Hematopoietic multipotent progenitor cell treated with erythropoietin and hydrocortisone succinate and interleukin-3 and kit ligand, for 4 days (in vitro differentiated cells): ENCODE results near the gene POLE.
A peak's percentile ranks its signal among the peaks of the same experiment; 100 is the strongest.
"Not testable (repeated sequence)": the region's sequence is repeated elsewhere in the genome, so short reads cannot be mapped to it uniquely, and the experiment has no call there.

Experiments
- DNase-seq: peaks from one replicate; pipeline ENCODE4 v3.0.0-alpha.2; 2015

POLE gene

DNA sequence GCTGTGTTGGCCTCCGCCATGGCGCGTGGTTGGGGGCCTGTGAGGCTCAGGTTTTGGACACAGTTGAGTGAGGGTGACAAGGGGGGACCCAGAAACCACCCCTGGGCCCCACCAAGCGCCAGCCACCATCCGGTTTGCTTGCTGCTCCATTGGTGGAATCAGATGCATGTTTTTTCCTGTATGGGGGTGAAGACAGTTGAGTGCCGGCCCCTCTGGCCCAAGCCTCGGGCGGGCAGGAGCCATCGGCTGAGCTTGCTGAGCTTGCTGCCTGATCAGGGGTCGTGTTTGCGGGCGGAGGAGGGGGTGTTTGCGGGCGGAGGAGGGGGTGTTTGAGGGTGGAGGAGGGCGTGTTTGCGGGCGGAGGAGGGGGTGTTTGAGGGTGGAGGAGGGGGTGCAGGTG, 29.9 kb upstream of the POLE start:
- DNase-seq = no peak

DNA sequence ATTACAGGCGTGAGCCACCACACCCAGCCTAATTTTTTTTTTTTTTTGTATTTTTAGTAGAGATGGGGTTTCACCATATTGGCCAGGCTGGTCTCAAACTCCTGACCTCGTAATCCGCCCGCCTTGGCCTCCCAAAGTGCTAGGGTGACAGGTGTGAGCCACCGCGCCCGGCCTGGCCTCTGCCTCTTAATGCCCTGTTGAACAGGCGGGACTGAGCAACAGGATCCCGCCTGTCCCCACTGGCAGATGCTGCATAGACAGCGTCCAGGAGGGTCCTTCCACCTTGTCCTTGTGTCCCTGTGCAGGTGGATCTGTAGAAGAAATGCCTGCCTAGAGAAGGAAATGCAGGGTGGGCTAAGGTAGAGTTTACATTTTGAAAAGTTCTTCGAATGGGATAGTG, 29.2 kb upstream of the POLE start:
- no peak for DNase-seq

DNA sequence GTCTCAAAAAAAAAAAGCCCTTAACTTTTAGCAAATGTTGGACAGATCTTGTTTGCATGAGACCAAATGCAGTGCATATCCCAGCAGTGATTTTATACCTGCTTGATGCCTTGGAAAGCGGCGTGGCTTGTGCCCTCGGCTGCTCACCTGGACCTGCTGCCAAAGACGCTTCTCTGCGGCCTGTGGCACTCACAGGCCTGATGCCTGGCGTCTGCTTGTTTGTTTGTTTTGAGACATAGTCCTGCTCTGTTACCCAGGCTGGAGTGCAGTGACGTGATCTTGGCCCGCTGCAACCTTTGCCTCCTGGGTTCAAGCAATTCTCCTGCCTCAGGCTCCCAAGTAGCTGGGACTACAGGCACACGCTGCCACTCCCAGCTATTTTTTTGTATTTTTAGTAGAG, 28.7 kb upstream of the POLE start:
- DNase-seq = no peak

DNA sequence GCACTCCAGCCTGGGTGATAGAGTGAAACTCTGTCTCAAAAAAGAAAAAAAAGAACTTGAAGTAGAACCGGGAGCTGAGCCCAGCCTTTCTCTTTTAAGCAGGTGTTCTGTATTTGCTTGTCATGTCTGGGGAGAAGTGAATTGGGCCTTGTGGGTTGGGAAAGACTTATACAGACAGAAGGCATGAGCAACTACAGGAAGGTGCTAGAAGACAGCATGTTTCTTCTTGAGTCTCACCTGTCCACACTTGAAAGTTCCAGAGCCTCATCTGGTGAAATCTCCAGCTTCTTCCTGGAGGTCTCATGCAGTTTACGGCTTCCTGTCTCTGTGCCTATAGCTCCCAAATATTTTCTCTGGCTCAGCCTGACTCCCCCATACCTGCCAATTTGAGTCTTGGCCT, 26.0 kb upstream of the POLE start:
- DNase-seq = no peak

DNA sequence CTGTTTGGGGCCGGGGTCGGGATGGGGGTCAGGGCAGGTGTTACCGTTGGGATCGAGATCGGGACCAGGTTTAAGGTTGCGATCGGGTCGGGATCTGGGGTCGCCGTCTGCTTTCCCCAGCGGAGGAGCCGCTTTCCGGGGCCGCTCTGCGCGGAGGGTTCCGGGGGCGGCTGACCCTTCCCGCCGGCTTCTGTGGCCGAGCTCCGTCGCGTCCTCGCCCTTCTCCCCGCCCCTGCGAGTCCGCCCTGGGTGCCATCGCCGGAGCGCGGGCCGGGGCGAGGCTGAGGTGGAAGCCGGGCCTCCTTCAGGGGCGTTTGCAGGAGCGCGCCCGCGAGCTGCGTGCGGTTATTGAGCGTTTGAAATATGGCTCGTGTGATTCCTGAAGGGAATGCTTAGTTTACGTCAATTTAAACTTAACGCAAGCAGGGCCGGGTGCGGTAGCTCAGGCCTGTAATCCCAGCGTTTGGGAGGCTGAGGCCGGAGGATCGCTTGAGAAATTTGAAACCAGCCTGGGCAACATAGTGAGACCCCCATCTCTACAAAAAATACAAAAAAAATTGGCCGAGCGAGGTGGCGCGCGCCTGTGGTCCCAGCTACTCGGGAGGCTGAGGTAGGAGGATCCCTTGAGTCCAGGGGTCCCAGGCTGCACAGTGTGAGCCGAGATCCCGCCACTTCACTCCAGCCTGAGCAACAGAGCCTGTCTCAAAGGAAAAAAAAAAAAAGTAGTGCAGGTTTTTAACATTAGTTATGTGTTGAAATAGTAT, 24.1 kb upstream of the POLE start:
- peak; percentile 66 for DNase-seq

DNA sequence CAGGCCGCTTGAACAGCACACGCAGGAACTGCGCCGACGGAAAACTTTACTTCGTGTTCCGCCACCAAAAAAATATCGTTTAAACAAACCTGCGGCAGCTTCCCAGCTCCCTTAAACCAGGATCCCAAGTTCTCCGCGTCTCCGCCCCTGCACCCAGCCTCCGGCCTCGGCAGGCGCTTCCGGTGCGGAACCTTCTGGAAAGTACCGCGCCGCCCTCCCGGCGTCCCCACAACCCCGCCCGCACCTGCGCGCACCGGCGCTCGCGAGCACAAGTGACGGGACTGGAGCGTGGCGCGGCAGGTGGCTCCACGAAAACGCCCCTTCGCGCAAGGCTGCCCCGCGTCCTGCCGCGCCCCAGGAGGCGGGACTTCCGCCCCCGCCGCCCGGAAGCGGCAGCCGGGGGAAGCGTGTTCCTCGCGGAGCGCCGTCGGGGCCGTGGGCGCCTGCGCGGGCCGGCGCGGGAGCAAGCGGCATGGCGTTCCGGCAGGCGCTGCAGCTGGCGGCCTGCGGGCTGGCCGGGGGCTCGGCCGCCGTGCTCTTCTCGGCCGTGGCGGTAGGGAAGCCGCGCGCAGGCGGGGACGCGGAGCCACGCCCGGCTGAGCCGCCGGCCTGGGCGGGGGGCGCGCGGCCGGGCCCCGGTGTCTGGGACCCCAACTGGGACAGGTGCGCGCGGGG, 23.4 kb upstream of the POLE start, which contains the start of gene PGAM5:
Gene PGAM5, plus strand, starts transcription at position 438 of the 675 bp plus-strand sequence. Its CDS starts 35 bp downstream, at position 473.
- DNase-seq = peak; percentile 94

DNA sequence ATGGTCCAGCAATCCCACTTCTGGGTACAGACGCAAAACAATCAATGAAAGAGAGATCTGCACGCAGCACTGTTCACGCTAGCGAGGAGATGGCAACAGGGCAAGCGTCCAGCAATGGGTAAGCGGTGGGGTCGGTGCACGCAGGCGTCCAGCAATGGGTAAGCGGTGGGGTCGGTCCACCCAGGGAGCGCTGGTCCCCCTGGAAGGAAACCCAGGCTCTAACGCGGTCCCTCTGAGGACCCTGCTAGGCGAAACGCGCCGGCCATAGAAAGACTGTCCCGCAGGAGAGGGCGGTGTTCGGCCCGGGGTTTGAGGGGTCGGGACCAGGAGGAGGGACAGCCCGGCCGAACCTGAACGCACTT, 22.9 kb upstream of the POLE start:
- no peak for DNase-seq

DNA sequence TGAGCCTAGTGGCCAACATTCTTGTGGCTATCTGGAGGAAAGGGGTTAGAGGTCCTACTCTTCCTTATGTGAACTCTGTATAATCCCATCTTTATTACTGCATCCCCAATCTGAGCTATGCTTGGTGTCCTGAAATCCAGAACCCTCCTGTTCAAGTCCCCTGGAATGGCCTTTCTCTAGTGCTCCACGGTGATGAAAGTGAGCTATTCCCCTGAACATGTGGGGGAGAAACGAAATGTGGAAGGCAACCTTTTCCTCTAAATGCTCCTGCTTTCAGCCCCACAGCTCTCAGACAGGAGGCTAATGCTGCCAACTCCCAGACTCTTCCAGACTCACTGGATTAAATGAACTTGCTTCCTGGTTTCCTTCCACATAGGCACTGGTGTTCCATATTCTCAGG, 21.0 kb upstream of the POLE start:
- no peak for DNase-seq

DNA sequence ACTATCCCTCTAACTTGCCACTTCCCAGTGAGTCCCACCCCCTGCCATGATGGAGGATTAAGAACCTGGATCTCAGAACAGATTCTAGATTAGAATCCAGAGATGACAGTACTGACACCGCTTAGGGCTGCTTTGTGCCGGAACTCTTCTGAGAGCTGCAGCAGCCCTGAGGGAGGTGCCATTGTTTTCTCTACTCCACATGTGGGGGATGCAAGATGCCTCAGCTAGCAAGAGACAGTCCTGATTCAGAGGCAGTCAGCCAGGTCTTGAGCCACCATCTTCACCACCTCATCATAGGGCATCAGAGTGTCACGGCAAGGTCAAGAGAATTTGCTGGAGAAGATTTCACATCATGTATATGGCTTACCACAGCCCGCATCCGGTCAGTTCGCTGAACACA, 20.1 kb upstream of the POLE start:
- DNase-seq = no peak

DNA sequence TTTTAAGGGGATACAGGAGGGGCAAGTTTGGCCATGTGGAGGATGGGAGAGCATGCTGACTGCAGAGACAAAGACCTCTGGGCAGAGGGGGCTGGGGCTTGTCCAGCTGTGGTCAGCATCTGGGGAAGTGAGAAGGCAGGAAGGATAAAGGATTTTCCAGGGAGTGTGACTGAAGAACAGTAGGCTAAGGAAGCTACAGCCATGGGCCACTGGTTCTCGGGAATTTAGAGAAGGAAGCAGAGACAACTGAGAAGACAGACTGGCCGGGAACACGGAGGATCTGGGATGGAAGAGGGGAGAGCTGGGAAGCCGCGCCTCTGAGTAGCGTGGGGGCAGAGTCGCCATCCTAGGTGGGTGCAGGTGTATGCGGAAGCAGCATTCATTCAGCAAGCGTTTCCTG, 16.5 kb upstream of the POLE start:
- no peak for DNase-seq

DNA sequence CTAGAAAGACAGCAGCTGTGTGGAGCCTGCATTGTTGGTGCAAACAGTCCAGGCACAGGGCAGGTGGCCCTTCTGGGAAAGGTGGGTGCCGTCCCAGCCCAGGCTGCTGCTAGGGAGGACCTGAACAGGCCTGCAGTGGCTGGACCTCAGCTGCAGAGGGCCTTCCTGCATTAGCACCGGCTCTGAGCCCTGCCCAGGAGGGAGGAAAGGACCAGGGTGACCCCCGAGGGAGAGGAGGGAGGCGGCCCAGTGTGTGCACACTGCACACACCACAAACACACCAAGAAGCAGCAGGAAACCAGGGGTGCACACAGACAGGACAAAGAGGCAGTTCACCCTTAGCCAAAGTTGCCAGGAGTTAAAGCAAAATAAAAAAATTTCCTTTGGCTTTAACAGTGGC, 15.5 kb upstream of the POLE start:
- no peak for DNase-seq

DNA sequence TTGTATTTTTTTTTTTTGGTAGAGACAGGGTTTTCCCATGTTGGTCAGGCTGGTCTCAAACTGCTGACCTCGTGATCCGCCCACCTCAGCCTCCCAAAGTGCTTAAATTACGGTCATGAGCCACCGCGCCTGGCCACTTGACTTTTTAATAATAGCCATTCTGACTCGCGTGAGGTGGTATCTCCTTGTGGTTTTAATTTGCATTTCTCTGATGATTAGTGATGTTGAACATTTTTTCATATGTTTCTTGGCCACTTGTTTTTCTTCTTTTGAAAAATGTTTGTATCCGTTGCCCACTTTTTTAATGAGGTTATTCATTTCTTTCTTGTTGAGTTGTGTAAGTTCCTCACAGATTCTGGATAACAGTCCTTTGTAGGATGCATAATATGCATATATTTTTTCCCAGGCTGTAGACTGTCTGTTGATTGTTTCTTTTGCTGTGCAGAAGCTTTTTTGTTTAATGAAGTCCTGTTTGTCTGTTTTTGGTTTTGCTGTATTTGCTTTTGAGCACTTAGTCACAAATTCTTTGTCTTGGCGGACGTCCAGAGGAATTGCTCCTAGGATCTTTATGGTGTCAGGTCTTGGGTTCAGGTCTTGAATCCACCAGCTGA, 13.2 kb upstream of the POLE start:
- no peak for DNase-seq

DNA sequence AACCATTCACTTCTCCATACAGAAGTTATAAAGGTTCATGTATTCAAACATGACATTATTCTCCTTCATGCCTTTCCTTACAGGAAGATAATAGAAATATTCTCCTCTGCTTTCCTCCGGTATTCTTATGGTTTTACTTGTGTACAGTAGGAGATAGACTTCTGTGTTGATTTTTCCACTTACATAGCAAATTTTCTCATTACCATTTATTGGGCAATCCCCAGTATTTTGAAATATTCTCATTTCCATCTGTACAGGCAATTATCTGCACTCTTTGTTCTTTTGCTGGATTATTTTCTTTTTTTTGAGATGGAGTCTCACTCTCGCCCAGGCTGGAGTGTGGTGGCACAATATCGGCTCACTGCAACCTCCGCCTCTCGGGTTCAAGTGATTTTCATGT, 11.2 kb upstream of the POLE start:
- no peak for DNase-seq

DNA sequence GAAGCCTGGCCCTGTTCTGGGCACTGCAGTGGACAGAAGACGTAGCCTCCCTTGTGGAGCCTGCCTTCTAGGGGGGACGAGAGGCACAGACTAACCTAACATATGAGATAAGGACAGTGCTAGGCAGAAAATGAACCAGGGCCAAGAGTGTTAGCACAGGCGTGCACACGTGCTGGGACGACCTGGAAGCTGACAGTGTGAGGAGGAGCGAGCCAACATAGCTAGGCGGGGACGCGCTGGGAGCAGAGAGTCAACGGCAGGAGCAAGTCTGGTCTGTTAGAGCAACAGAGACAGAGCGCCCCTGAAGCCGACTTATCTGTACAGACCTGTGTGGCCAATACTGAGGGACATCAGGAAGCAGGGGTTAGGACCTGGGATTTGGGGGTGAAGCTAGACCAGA, 8.3 kb upstream of the POLE start:
- no peak for DNase-seq

DNA sequence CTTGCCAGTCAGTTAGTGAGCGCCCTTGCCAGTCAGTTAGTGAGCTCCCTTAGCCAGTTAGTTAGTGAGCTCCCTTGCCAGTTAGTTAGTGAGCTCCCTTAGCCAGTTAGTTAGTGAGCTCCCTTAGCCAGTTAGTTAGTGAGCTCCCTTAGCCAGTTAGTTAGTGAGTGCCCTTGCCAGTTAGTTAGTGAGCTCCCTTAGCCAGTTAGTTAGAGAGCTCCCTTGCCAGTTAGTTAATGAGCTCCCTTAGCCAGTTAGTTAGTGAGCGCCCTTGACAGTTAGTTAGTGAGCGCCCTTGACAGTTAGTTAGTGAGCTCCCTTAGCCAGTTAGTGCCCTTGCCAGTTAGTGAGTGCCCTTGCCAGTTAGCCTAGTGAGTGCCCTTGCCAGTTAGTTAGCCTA, 7.7 kb upstream of the POLE start:
- not testable (repeated sequence) for DNase-seq

DNA sequence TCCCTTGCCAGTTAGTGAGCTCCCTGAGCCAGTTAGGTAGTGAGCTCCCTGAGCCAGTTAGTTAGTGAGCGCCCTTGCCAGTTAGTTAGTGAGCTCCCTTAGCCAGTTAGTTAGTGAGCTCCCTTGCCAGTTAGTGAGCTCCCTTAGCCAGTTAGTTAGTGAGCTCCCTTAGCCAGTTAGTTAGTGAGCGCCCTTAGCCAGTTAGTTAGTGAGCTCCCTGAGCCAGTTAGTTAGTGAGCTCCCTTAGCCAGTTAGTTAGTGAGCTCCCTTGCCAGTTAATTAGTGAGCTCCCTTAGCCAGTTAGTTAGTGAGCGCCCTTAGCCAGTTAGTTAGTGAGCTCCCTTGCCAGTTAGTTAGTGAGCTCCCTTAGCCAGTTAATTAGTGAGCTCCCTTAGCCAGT, 4.9 kb upstream of the POLE start:
- DNase-seq = not testable (repeated sequence)

DNA sequence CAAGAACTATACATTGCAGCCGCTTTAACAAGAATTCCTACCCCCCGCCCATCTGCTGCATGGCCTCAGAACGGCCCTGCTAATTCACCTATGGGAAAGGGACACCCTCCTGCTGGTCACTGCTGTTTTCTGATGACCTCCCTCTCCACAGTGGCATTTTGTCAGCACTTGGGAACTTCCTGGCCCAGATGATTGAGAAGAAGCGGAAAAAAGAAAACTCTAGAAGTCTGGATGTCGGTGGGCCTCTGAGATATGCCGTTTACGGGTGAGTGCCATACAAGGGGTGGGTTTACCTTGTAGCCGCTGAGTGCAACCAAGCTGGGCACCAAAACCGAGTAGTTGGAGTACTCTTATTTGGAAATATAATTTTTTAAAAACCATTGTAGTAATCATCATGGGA, 3.0 kb upstream of the POLE start:
- DNase-seq = no peak

DNA sequence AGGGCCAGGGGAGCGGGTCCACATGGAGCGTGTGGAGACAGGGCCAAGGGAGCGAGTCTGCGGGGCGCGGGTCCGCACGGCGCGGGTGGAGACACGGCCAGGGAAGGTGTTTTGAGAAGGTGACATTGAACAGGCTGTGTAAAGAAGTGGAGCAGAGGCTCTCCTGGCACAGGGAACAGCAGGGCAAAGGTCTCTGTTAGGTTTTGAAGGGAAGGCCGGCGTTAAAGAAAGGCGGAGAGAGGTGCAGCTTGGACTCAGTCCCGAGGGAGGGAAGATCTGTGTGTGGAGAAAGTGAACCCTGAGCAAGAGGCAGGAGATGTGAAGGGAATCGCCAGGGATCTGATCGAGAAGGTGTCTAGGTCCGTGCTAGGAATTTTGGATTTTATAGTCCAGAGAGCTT, 2.1 kb upstream of the POLE start:
- DNase-seq = no peak

DNA sequence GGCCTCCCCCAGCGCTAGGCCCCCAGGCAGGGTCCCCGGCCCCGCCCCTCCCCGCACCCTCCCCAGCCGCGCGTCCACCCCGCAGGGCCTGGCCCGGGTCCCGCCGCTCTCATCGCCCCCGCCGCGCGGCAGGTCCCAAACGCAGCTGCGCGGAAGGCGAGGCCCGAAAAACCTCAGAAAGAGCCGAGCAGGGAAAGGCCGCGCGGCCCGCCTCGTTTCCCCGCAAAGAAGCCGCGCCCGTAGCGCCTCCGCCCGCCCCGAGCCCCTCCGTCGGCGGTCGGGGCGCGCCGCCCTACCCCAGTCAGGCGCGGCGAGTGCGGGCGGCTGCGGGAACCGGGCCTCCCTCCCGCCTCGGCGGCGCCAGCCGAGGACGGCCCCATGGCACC, 324 bp downstream of the POLE start:
- DNase-seq = no peak

DNA sequence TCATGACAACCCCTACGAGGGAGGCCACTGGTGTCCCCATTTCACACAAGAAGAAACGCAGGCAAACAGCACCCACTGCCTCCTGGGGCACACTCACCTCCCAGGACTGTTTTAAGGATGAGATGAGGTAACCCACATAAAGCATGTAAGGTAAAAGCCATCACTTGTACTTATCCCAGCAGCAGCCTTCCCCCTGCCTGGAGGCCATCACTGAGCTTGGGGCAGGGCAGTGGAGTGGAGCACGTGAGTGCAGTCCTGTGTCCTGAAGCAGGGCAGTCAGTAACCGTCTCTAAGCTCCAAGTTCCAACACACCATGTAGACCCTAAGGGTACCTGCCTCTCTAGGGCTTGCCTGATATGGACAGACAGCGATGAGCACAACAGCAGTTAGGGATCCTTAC, 1.7 kb downstream of the POLE start:
- no peak for DNase-seq

DNA sequence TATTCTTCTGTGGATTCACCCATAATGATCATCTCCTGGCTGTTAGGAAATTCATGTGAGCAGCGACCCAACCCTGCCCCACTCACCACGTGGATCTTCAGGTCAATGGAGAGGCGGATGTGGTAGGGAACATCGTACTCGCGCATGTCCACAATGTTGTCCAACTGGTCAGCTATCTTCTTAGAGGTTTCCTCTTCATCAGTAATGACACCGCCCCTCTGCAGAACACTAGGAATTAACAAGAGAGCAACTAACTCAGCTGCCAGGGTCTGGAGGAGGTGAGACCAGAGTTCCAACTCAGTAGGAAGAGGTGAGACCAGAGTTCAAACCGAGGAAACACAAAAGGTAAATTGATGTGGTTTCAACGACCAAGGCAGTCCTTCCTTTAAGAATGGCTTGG, 9.7 kb downstream of the POLE start:
- DNase-seq = no peak

DNA sequence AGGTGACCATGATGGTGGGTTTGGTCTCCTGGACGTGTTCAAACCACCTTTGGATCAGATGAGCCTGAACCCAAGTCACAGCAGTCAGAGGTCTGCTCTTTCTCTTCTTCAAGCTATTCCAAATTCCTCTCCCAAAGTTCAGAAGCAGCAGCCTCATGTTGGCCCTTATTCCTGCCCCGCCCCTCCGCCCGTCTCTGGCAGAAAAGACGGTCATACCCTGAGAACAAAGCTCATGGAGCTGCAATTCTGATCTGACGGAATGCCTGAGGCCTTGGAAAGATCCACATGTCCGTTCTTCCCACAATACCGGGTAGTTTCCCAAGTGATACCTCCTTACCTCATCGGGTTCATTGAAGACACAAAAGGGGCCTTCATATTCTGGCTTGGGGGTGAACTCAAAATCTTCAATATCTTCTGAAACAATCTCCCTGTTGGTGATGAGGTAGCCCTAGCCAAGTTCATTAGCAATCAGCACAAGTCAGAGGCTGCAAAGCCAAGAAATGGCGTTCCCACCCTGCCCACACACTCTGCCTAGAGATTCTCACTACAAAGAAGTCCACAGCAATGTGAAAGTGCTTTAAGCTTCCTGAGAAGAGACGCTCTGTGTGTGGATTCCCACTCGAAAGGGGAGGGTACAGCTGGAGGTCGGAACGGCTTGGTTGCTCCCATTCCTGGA, 11.2 kb downstream of the POLE start:
- no peak for DNase-seq

DNA sequence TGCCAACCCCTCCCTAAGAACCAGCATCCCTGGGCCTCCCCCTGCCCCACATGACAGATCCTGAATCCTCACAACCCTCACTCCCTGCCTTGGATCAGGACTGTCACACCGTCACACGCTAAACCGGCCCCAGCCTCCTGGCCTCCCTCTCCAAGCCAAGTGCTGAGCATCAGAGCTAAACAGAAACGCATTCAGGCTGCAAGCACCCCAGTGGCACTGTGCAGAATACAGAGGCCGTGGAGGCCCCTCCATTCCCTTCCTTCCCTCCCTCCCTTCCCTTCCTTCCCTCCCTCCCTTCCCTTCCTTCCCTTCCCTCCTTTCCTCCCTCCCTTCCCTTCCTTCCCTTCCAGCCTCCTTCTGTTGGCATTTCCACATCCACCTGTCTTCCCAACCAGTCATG, 12.6 kb downstream of the POLE start:
- no peak for DNase-seq
